HepG2 (cell line): Measurements from ENCODE around the gene RPRD2. TPM values are rescaled to one million over a fixed set of nuclear protein-coding genes. Genes with fewer than 3 reads are reported as not detected.
A peak's percentile ranks its signal among the peaks of the same experiment; 100 is the strongest.

Experiments used
- DR1 ChIP-seq: sonication (generic); formaldehyde crosslinking; IDR thresholded peaks from 2 replicates; pipeline ENCODE4 v1.8.0; 2021; ENCODE audit warnings: mild to moderate bottlenecking, missing genetic modification reagents, inconsistent platforms
- FOSL1 ChIP-seq: sonication (generic); formaldehyde crosslinking; IDR thresholded peaks from 2 replicates; pipeline ENCODE4 v1.9.0; 2021; ENCODE audit warnings: missing genetic modification reagents, borderline replicate concordance
- FUBP1 ChIP-seq: sonication (generic); formaldehyde crosslinking; IDR thresholded peaks from 2 replicates; pipeline ENCODE4 v1.5.1; 2020; ENCODE audit warnings: missing genetic modification reagents, mild to moderate bottlenecking, borderline replicate concordance
- NFAT5 ChIP-seq: sonication (generic); formaldehyde crosslinking; IDR thresholded peaks from 2 replicates; pipeline ENCODE4 v1.4.0; 2020; ENCODE audit warnings: missing genetic modification reagents
- TCF12 ChIP-seq, 2 experiments: fragments of 450-650 bp in 1 of 2; sonication (generic) in 1 of 2; formaldehyde crosslinking in 1 of 2; IDR thresholded peaks; 2 replicates each; pipeline versions ENCODE4 v1.6.1 to v1.8.0; 2017 to 2022; ENCODE audit warnings: antibody characterized with exemption in 1 of 2, mild to moderate bottlenecking in 1 of 2, missing genetic modification reagents in 1 of 2, moderate library complexity in 1 of 2
- ZFP37 ChIP-seq: sonication (generic); formaldehyde crosslinking; IDR thresholded peaks from 2 replicates; pipeline ENCODE4 v1.4.0; 2020; ENCODE audit warnings: missing genetic modification reagents, borderline replicate concordance
- ZNF207 ChIP-seq: fragments of 450-650 bp; IDR thresholded peaks from 2 replicates; pipeline ENCODE4 v1.6.1; 2016; ENCODE audit warnings: antibody characterized with exemption, borderline replicate concordance
- ZNF260 ChIP-seq: sonication (generic); formaldehyde crosslinking; IDR thresholded peaks from 2 replicates; pipeline ENCODE4 v1.4.0; 2020; ENCODE audit warnings: missing genetic modification reagents, low read depth, mild to moderate bottlenecking, borderline replicate concordance
- ZNF292 ChIP-seq: sonication (generic); formaldehyde crosslinking; IDR thresholded peaks from 2 replicates; pipeline ENCODE4 v1.8.1; 2022; ENCODE audit warnings: mild to moderate bottlenecking, low read depth, missing genetic modification reagents, borderline replicate concordance
- ZNF329 ChIP-seq: sonication (generic); formaldehyde crosslinking; IDR thresholded peaks from 2 replicates; pipeline ENCODE4 v1.9.0; 2021; ENCODE audit warnings: low read depth, mild to moderate bottlenecking, missing genetic modification reagents
- ZNF44 ChIP-seq: sonication (generic); formaldehyde crosslinking; IDR thresholded peaks from 2 replicates; pipeline ENCODE4 v1.5.1; 2020; ENCODE audit warnings: mild to moderate bottlenecking, missing genetic modification reagents
- ZNF607 ChIP-seq: sonication (generic); formaldehyde crosslinking; IDR thresholded peaks from 2 replicates; pipeline ENCODE4 v1.5.1; 2020; ENCODE audit warnings: missing genetic modification reagents, mild to moderate bottlenecking, borderline replicate concordance
- ZNF639 ChIP-seq: conservative IDR thresholded peaks from 2 replicates; pipeline ENCODE4 v1.6.1; 2018; ENCODE audit warnings: missing genetic modification reagents
- ZNF792 ChIP-seq: IDR thresholded peaks from 2 replicates; pipeline ENCODE4 v1.6.1; 2016
- polyA plus RNA-seq, 8 experiments: library from polyadenylated mRNA; depleted of rRNA in 3 of 8; stranded (reverse) in 7 of 8; unstranded in 1 of 8; fragments of >200 nt; fragmentation: Illumina TruSeq in 4 of 8; extraction: Trizol in 4 of 8; gene quantifications; 2 replicates each; pipeline versions ENCODE4 v1.2.1 to v1.2.3, GENCODE V29; 2011 to 2016; ENCODE audit warnings: low read depth in 4 of 8, missing spikeins in 1 of 8, mixed read lengths in 1 of 8; ENCODE audit not compliant: insufficient read depth in 1 of 8
- total RNA-seq, 5 experiments: library from RNA; depleted of rRNA; stranded (reverse); fragments of >200 nt; fragmentation: Illumina TruSeq; extraction: Trizol; gene quantifications; 2 replicates each; pipeline ENCODE4 v1.2.3, GENCODE V29; 2016; ENCODE audit warnings: low read depth in 1 of 5
- TF ChIP-seq, protein P1 (sequence below): sonication (generic); formaldehyde crosslinking; IDR thresholded peaks from 2 replicates; pipeline ENCODE4 v1.8.0; 2022; ENCODE audit warnings: missing genetic modification reagents, mild to moderate bottlenecking, moderate library complexity, borderline replicate concordance
- TF ChIP-seq, protein P2 (sequence below): IDR thresholded peaks from 2 replicates; pipeline ENCODE4 v1.6.1; 2016; ENCODE audit warnings: missing compliant biosample characterization, missing genetic modification reagents, borderline replicate concordance

Gene RPRD2
- total and polyA plus RNA-seq, 2 of the 13 experiments (the other 11 are each of a cell fraction or from before 2014, with no cell fraction given), result 8.0 to 8.9 TPM

DNA sequence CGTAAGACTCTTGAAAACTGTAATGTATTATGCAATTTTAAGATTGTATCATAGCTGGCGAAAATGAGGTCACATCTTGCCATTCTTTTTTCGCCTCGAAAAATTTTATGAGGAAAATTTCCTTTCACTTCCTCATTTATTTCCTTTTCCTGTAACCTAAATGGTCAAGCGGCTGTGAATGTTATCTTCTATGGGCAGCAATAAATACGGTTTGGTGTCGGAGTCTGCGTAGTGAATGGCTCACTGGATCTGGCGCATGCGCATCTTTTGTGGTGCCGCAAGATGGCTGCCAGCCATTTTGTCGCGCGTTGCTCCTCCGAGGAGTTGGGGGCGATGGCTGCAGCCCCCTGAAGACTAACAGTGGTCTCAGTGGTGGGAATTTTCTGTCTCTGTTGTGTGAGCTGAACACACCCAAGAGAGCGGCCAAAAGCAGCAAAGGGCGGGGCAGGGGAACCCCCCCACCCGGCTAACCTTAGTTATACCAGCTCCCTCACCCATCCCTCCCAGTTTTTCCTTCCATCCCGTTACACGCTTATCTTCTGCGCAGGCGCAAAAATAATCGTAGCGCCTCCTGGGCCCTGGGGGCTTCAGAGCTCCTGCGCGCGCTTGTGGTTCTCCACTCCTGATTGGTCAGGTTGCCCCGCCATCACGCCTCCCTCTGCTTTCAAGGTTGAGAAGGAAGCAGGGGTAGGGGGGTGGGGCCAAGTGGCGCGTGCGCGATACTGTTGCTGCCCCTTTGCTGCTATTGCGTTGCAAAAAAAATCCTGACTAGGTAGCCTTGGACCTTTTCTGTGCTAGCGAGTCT, at the start of gene RPRD2 (continued):
- no peak for TF ChIP-seq ZNF207
- no peak for TF ChIP-seq ZNF292 (CRISPR knock-in tag)
- no peak for TF ChIP-seq FUBP1 (CRISPR knock-in tag)
- peak; percentile 18; the same call in 1 of the 2 replicates for TF ChIP-seq ZNF639 (CRISPR knock-in tag)
- 0 out of 2 replicates have a peak, but pooled peaks have one; percentile 34 for TF ChIP-seq ZNF607 (CRISPR knock-in tag)
- no peak for TF ChIP-seq ZNF329
- TF ChIP-seq ZNF44 (CRISPR knock-in tag), result no peak
- TF ChIP-seq, protein P1, sequence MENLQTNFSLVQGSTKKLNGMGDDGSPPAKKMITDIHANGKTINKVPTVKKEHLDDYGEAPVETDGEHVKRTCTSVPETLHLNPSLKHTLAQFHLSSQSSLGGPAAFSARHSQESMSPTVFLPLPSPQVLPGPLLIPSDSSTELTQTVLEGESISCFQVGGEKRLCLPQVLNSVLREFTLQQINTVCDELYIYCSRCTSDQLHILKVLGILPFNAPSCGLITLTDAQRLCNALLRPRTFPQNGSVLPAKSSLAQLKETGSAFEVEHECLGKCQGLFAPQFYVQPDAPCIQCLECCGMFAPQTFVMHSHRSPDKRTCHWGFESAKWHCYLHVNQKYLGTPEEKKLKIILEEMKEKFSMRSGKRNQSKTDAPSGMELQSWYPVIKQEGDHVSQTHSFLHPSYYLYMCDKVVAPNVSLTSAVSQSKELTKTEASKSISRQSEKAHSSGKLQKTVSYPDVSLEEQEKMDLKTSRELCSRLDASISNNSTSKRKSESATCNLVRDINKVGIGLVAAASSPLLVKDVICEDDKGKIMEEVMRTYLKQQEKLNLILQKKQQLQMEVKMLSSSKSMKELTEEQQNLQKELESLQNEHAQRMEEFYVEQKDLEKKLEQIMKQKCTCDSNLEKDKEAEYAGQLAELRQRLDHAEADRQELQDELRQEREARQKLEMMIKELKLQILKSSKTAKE (CRISPR knock-in tag), result no peak
- peak; percentile 37; the same call in 1 of the 2 replicates for TF ChIP-seq DR1 (CRISPR knock-in tag)
- TF ChIP-seq TCF12 (IDR thresholded peaks at IDR 0.05), result no peak
- TF ChIP-seq TCF12 (CRISPR knock-in tag; IDR thresholded peaks at IDR 0.05), result no peak
- no peak for TF ChIP-seq ZNF792
- TF ChIP-seq NFAT5 (CRISPR knock-in tag), result no peak
- TF ChIP-seq, protein P2, sequence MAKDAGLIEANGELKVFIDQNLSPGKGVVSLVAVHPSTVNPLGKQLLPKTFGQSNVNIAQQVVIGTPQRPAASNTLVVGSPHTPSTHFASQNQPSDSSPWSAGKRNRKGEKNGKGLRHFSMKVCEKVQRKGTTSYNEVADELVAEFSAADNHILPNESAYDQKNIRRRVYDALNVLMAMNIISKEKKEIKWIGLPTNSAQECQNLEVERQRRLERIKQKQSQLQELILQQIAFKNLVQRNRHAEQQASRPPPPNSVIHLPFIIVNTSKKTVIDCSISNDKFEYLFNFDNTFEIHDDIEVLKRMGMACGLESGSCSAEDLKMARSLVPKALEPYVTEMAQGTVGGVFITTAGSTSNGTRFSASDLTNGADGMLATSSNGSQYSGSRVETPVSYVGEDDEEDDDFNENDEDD, result peak; percentile 93
- TF ChIP-seq ZNF260, result no peak
- TF ChIP-seq ZFP37, result no peak
- no peak for TF ChIP-seq FOSL1 (CRISPR knock-in tag)
